WTC11 (cell line): ENCODE data around the gene BPTF.

Experiments
- OVOL2 ChIP-seq: fragments of 250-450 bp; sonication (Bioruptor Pico); IDR thresholded peaks from 2 replicates; pipeline ENCODE4 v1.9.0; 2021; ENCODE audit warnings: mild to moderate bottlenecking, borderline replicate concordance
- TF ChIP-seq, protein P1 (sequence below): fragments of 200-600 bp; IDR thresholded peaks from 2 replicates; pipeline ENCODE4 v1.8.0; 2022; ENCODE audit warnings: antibody characterized with exemption

DNA sequence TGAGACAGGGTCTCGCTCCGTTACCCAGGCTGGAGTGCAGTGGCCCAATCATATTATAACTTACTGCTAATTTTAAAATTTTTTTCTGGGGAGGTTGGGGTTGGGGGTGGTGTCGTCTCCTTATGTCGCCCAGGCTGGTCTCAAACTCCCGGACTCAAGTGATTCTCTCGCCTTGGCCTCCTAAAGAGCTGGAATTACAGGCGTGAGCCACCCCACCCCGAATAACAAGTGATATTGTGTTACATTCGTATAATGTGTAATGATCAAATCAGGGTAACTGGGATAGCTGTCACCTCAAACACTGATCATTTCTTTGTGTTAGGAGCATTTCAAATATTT lies 194.0 kb downstream of the BPTF start:
- no peak for TF ChIP-seq OVOL2 (CRISPR knock-in tag)
- TF ChIP-seq, protein P1, sequence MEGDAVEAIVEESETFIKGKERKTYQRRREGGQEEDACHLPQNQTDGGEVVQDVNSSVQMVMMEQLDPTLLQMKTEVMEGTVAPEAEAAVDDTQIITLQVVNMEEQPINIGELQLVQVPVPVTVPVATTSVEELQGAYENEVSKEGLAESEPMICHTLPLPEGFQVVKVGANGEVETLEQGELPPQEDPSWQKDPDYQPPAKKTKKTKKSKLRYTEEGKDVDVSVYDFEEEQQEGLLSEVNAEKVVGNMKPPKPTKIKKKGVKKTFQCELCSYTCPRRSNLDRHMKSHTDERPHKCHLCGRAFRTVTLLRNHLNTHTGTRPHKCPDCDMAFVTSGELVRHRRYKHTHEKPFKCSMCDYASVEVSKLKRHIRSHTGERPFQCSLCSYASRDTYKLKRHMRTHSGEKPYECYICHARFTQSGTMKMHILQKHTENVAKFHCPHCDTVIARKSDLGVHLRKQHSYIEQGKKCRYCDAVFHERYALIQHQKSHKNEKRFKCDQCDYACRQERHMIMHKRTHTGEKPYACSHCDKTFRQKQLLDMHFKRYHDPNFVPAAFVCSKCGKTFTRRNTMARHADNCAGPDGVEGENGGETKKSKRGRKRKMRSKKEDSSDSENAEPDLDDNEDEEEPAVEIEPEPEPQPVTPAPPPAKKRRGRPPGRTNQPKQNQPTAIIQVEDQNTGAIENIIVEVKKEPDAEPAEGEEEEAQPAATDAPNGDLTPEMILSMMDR: no peak
